Measurements from ENCODE around the gene HES7.

The HES7 gene

GRCh38 chr17:8142887-8143580 lies 19.1 kb upstream of the HES7 start:
- no peak for DNase-seq

GRCh38 chr17:8142158-8142886 lies 18.4 kb upstream of the HES7 start:
- no peak for DNase-seq

GRCh38 chr17:8141741-8142140 lies 17.8 kb upstream of the HES7 start:
- DNase-seq, result no peak

GRCh38 chr17:8141045-8141444 lies 17.1 kb upstream of the HES7 start:
- DNase-seq, result no peak

- no peak for DNase-seq
Measured at GRCh38 chr17:8140065-8141029, 16.4 kb upstream of the HES7 start.

GRCh38 chr17:8138672-8139371 lies 14.9 kb upstream of the HES7 start:
- peak; percentile 81 to 90 for DNase-seq

- no peak for DNase-seq
Measured at GRCh38 chr17:8138374-8138671, 14.4 kb upstream of the HES7 start.

- no peak for DNase-seq
Measured at GRCh38 chr17:8137645-8138373, 13.9 kb upstream of the HES7 start.

- DNase-seq, result no peak
Measured at GRCh38 chr17:8133941-8134340, 10.0 kb upstream of the HES7 start.

- no peak for DNase-seq
Measured at GRCh38 chr17:8133399-8133798, 9.5 kb upstream of the HES7 start.

- no peak for DNase-seq
Measured at GRCh38 chr17:8131844-8132441, 8.0 kb upstream of the HES7 start.

- DNase-seq, result no peak
Measured at GRCh38 chr17:8128125-8128784, 4.3 kb upstream of the HES7 start.

GRCh38 chr17:8126491-8127066 lies 2.7 kb upstream of the HES7 start:
- DNase-seq, result peak in 1 of 2 experiments; percentile 30

- DNase-seq, result no peak
Measured at GRCh38 chr17:8125947-8126490, 2.1 kb upstream of the HES7 start.

- DNase-seq, result peak in 1 of 2 experiments; percentile 19
Measured at GRCh38 chr17:8125154-8125946, 1.4 kb upstream of the HES7 start.

GRCh38 chr17:8124350-8125153 lies 646 bp upstream of the HES7 start:
- no peak for DNase-seq

- no peak for DNase-seq
Measured at GRCh38 chr17:8122924-8123694, 797 bp downstream of the HES7 start.

GRCh38 chr17:8122422-8122923 lies 1.4 kb downstream of the HES7 start:
- DNase-seq, result no peak
